Measurements from ENCODE around the gene ERCC5.

ERCC5 gene

GRCh38 chr13:102870677-102871415 is 25.0 kb downstream of the ERCC5 start:
- H3K18ac ChIP-seq (ENCODE audit: low read length), result peak overlapping the region; percentile 20
- no CpG with 5 or more reads among the region's 22 CpGs for WGBS (ENCODE audit: extremely low coverage, insufficient coverage, insufficient read length)
- H3K27ac ChIP-seq (ENCODE audit: low read depth, low read length), result no peak overlapping the region
- H3K4ac ChIP-seq (ENCODE audit: low read depth, low read length), result no peak overlapping the region
- H3K9ac ChIP-seq (ENCODE audit: low read length), result no peak overlapping the region
- H2BK5ac ChIP-seq (ENCODE audit: low read depth, low read length, poor library complexity), result no peak overlapping the region
- no peak overlapping the region for H2BK12ac ChIP-seq (ENCODE audit: low read length)
- H3K23ac ChIP-seq (ENCODE audit: low read length), result no peak overlapping the region
- H3K27me3 ChIP-seq (ENCODE audit: insufficient read depth, low read length), result no peaks in the 10 kb centered on the region
- H3K9me3 ChIP-seq (ENCODE audit: insufficient read depth, low read depth, low read length), result no peaks in the 10 kb centered on the region
- H4K12ac ChIP-seq (ENCODE audit: low read depth, low read length), result no peak overlapping the region
- H4K8ac ChIP-seq (ENCODE audit: low read depth, low read length), result no peak overlapping the region
- H3K79me2 ChIP-seq (ENCODE audit: control insufficient read depth, insufficient read depth, low read length, poor library complexity), result no peaks in the 10 kb centered on the region
- H3K79me1 ChIP-seq (ENCODE audit: low read length), result no peaks in the 10 kb centered on the region
- H3K4me2 ChIP-seq (ENCODE audit: low read length), result no peak overlapping the region
- peaks cover 14 to 28% of the 10 kb centered on the region in 2 experiments for H3K36me3 ChIP-seq (ENCODE audit: control insufficient read depth in 1 of 2, insufficient read depth in 2 of 2, low read length in 2 of 2)
- H3K4me3 ChIP-seq (ENCODE audit: low read depth, low read length), result no peak overlapping the region
- DNase-seq, result peak; percentile 62 to 78
- H2BK120ac ChIP-seq (ENCODE audit: insufficient read depth, low read length, poor library complexity), result no peak overlapping the region
- H2AK5ac ChIP-seq (ENCODE audit: low read length), result no peak overlapping the region
- H4K91ac ChIP-seq (ENCODE audit: low read depth, low read length), result no peak overlapping the region
- no peaks in the 10 kb centered on the region for H3K4me1 ChIP-seq (ENCODE audit: control insufficient read depth in 1 of 2, insufficient read depth in 2 of 2, low read length in 2 of 2)
- H3K14ac ChIP-seq (ENCODE audit: low read length), result no peak overlapping the region
- H2AFZ ChIP-seq (ENCODE audit: insufficient read depth, low read length, poor library complexity), result no peak overlapping the region

- Histone ChIP-seq H2BK12ac (ENCODE audit: low read length) (no peak overlapping the region), H3K36me3 (ENCODE audit: control insufficient read depth in 1 of 2, insufficient read depth in 2 of 2, low read length in 2 of 2) (peaks cover 7 to 20% of the 10 kb centered on the region in 2 experiments), H4K91ac (ENCODE audit: low read depth, low read length) (no peak overlapping the region), H3K9me3 (ENCODE audit: insufficient read depth, low read depth, low read length) (no peaks in the 10 kb centered on the region), H3K79me1 (ENCODE audit: low read length) (no peaks in the 10 kb centered on the region), H3K18ac (ENCODE audit: low read length) (no peak overlapping the region), H3K4me1 (ENCODE audit: control insufficient read depth in 1 of 2, insufficient read depth in 2 of 2, low read length in 2 of 2) (no peaks in the 10 kb centered on the region), H2AK5ac (ENCODE audit: low read length) (no peak overlapping the region), H4K8ac (ENCODE audit: low read depth, low read length) (no peak overlapping the region), H3K9ac (ENCODE audit: low read length) (no peak overlapping the region), H3K27ac (ENCODE audit: low read depth, low read length) (no peak overlapping the region), H3K79me2 (ENCODE audit: control insufficient read depth, insufficient read depth, low read length, poor library complexity) (no peaks in the 10 kb centered on the region), H3K23ac (ENCODE audit: low read length) (no peak overlapping the region), H2BK120ac (ENCODE audit: insufficient read depth, low read length, poor library complexity) (no peak overlapping the region), H3K4ac (ENCODE audit: low read depth, low read length) (no peak overlapping the region), H2AFZ (ENCODE audit: insufficient read depth, low read length, poor library complexity) (no peak overlapping the region), H4K12ac (ENCODE audit: low read depth, low read length) (no peak overlapping the region), H3K4me2 (ENCODE audit: low read length) (no peak overlapping the region), H3K14ac (ENCODE audit: low read length) (no peak overlapping the region), H3K27me3 (ENCODE audit: insufficient read depth, low read length) (no peaks in the 10 kb centered on the region), H2BK5ac (ENCODE audit: low read depth, low read length, poor library complexity) (no peak overlapping the region), H3K4me3 (ENCODE audit: low read depth, low read length) (no peak overlapping the region)
- DNase-seq, result no peak
- no CpG with 5 or more reads among the region's 7 CpGs for WGBS (ENCODE audit: extremely low coverage, insufficient coverage, insufficient read length)
Observed at GRCh38 chr13:102872131-102872530, 26.3 kb downstream of the ERCC5 start.

- no peak for DNase-seq
- WGBS (ENCODE audit: extremely low coverage, insufficient coverage, insufficient read length), result no CpG with 5 or more reads among the region's 1 CpG
Observed at GRCh38 chr13:102872531-102872930, 26.7 kb downstream of the ERCC5 start.

GRCh38 chr13:102873653-102874052 is 27.8 kb downstream of the ERCC5 start:
- no CpG with 5 or more reads among the region's 3 CpGs for WGBS (ENCODE audit: extremely low coverage, insufficient coverage, insufficient read length)
- DNase-seq, result no peak
- Histone ChIP-seq H3K18ac (ENCODE audit: low read length) (no peak overlapping the region), H2BK12ac (ENCODE audit: low read length) (no peak overlapping the region), H3K14ac (ENCODE audit: low read length) (no peak overlapping the region), H4K91ac (ENCODE audit: low read depth, low read length) (no peak overlapping the region), H3K79me2 (ENCODE audit: control insufficient read depth, insufficient read depth, low read length, poor library complexity) (no peaks in the 10 kb centered on the region), H3K36me3 (ENCODE audit: control insufficient read depth in 1 of 2, insufficient read depth in 2 of 2, low read length in 2 of 2) (peaks cover 7 to 12% of the 10 kb centered on the region in 2 experiments), H2BK120ac (ENCODE audit: insufficient read depth, low read length, poor library complexity) (no peak overlapping the region), H3K4me1 (ENCODE audit: control insufficient read depth in 1 of 2, insufficient read depth in 2 of 2, low read length in 2 of 2) (peaks cover 0 to 2% of the 10 kb centered on the region in 2 experiments), H3K4me2 (ENCODE audit: low read length) (no peak overlapping the region), H3K27ac (ENCODE audit: low read depth, low read length) (no peak overlapping the region), H3K9me3 (ENCODE audit: insufficient read depth, low read depth, low read length) (no peaks in the 10 kb centered on the region), H4K8ac (ENCODE audit: low read depth, low read length) (no peak overlapping the region), H3K4me3 (ENCODE audit: low read depth, low read length) (no peak overlapping the region), H2BK5ac (ENCODE audit: low read depth, low read length, poor library complexity) (no peak overlapping the region), H3K79me1 (ENCODE audit: low read length) (no peaks in the 10 kb centered on the region), H3K23ac (ENCODE audit: low read length) (no peak overlapping the region), H4K12ac (ENCODE audit: low read depth, low read length) (no peak overlapping the region), H3K4ac (ENCODE audit: low read depth, low read length) (no peak overlapping the region), H2AFZ (ENCODE audit: insufficient read depth, low read length, poor library complexity) (no peak overlapping the region), H2AK5ac (ENCODE audit: low read length) (no peak overlapping the region), H3K9ac (ENCODE audit: low read length) (no peak overlapping the region), H3K27me3 (ENCODE audit: insufficient read depth, low read length) (no peaks in the 10 kb centered on the region)

More at GRCh38 chr13:102872531-102872930, 26.7 kb downstream of the ERCC5 start:
- H2AK5ac ChIP-seq (ENCODE audit: low read length), result no peak overlapping the region
- no peak overlapping the region for H3K14ac ChIP-seq (ENCODE audit: low read length)
- no peak overlapping the region for H2BK12ac ChIP-seq (ENCODE audit: low read length)
- peaks cover 7 to 17% of the 10 kb centered on the region in 2 experiments for H3K36me3 ChIP-seq (ENCODE audit: control insufficient read depth in 1 of 2, insufficient read depth in 2 of 2, low read length in 2 of 2)
- H4K8ac ChIP-seq (ENCODE audit: low read depth, low read length), result no peak overlapping the region
- H3K27ac ChIP-seq (ENCODE audit: low read depth, low read length), result no peak overlapping the region
- no peak overlapping the region for H4K12ac ChIP-seq (ENCODE audit: low read depth, low read length)
- no peak overlapping the region for H2BK5ac ChIP-seq (ENCODE audit: low read depth, low read length, poor library complexity)
- H3K23ac ChIP-seq (ENCODE audit: low read length), result no peak overlapping the region
- no peak overlapping the region for H2AFZ ChIP-seq (ENCODE audit: insufficient read depth, low read length, poor library complexity)
- H3K4me1 ChIP-seq (ENCODE audit: control insufficient read depth in 1 of 2, insufficient read depth in 2 of 2, low read length in 2 of 2), result peaks cover 0 to 2% of the 10 kb centered on the region in 2 experiments
- H3K9ac ChIP-seq (ENCODE audit: low read length), result no peak overlapping the region
- no peaks in the 10 kb centered on the region for H3K9me3 ChIP-seq (ENCODE audit: insufficient read depth, low read depth, low read length)
- H2BK120ac ChIP-seq (ENCODE audit: insufficient read depth, low read length, poor library complexity), result no peak overlapping the region
- no peaks in the 10 kb centered on the region for H3K27me3 ChIP-seq (ENCODE audit: insufficient read depth, low read length)
- no peak overlapping the region for H3K4ac ChIP-seq (ENCODE audit: low read depth, low read length)
- no peak overlapping the region for H4K91ac ChIP-seq (ENCODE audit: low read depth, low read length)
- no peak overlapping the region for H3K4me2 ChIP-seq (ENCODE audit: low read length)
- no peaks in the 10 kb centered on the region for H3K79me1 ChIP-seq (ENCODE audit: low read length)
- no peak overlapping the region for H3K18ac ChIP-seq (ENCODE audit: low read length)
- no peaks in the 10 kb centered on the region for H3K79me2 ChIP-seq (ENCODE audit: control insufficient read depth, insufficient read depth, low read length, poor library complexity)
- H3K4me3 ChIP-seq (ENCODE audit: low read depth, low read length), result no peak overlapping the region

Measured in trophoblast cell (in vitro differentiated cells and primary cell).